SJSA1 (cell line): Measurements from ENCODE around the gene GTF2E1. TPM values are rescaled to one million over a fixed set of nuclear protein-coding genes. Genes with fewer than 3 reads are reported as not detected.
"Not testable (repeated sequence)": the region's sequence is repeated elsewhere in the genome, so short reads cannot be mapped to it uniquely, and the experiment has no call there.

ENCODE experiments used
- DNase-seq, 2 experiments: peaks; one replicate each; pipeline ENCODE4 v3.0.0-alpha.2; 2015 to 2020; ENCODE audit warnings: low spot score in 2 of 2, low read depth in 1 of 2
- H3K27ac ChIP-seq: fragments of 250-450 bp; sonication (Bioruptor Pico); 2 replicates; pipeline ENCODE4 v1.5.1; 2020; ENCODE audit warnings: mild to moderate bottlenecking, moderate library complexity
- H3K27me3 ChIP-seq: fragments of 250-450 bp; sonication (Bioruptor Pico); replicated peaks from 2 replicates; pipeline ENCODE4 v1.5.1; 2020; ENCODE audit warnings: mild to moderate bottlenecking, moderate library complexity
- H3K36me3 ChIP-seq: fragments of 250-450 bp; sonication (Bioruptor Pico); 2 replicates; pipeline ENCODE4 v1.5.1; 2020; ENCODE audit warnings: mild to moderate bottlenecking
- H3K4me1 ChIP-seq: fragments of 250-450 bp; sonication (Bioruptor Pico); replicated peaks from 2 replicates; pipeline ENCODE4 v1.6.1; 2021; ENCODE audit warnings: mild to moderate bottlenecking
- H3K4me3 ChIP-seq: fragments of 250-450 bp; sonication (Bioruptor Pico); 2 replicates; pipeline ENCODE4 v1.5.1; 2020; ENCODE audit warnings: mild to moderate bottlenecking
- H3K9me3 ChIP-seq: fragments of 250-450 bp; sonication (Bioruptor Pico); replicated peaks from 2 replicates; pipeline ENCODE4 v1.5.1; 2020; ENCODE audit warnings: mild to moderate bottlenecking
- total RNA-seq: library from RNA; depleted of rRNA; stranded (reverse); fragments of >200 nt; shearing (Covaris generic); gene quantifications from 2 replicates; pipeline ENCODE4 v1.2.3, GENCODE V29; 2014

The GTF2E1 gene
- total RNA-seq, 1 experiment from 2014 or later: 17.0 TPM

DNA sequence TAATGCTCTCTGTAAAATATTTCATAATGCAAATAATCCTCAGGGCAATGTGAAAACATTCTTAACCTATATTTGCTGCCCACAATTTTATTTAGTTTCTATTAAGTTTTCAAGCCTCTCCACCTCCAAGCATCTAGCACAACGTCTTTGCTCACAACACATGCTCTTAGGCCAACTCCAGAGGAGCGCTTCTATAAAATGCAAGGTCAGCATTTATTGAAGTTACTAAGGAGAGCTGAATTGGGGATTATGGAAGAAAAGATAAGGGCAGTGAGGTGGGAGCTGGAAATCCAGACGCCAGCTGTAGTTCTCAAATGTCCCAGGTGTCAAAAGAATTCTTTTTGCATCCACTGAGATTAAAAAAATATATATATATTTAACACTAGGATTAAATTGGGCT, 1.2 kb upstream of the GTF2E1 start:
- Histone ChIP-seq H3K4me3 (peak overlapping the region; percentile 76), H3K9me3 (no peaks in the 10 kb centered on the region; the same call in 1 of the 2 replicates)

DNA sequence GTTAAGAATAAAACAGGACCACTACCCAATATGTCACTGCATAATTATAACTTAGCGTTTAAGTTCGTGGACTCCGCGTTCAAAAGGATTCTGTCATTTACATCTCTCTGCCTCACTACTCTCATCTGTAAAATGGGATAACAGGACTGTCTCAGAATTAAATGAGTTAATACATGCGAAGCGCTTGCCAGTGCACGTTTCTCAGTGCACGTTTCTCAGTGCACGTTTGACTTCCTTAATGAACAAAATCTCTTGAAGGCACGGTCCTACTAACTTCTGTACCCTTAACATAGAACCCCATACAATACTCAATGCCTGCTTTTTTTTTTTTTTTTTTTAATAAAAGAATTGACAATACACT, 727 bp upstream of the GTF2E1 start:
- DNase-seq: no peak
- Histone ChIP-seq H3K9me3 (no peaks in the 10 kb centered on the region; the same call in 1 of the 2 replicates), H3K36me3 (peaks cover 14% of the 10 kb centered on the region), H3K4me3 (peak overlapping the region; percentile 76), H3K27me3 (no peaks in the 10 kb centered on the region), H3K4me1 (peaks cover 7% of the 10 kb centered on the region), H3K27ac (peak overlapping the region; percentile 98)

More for the DNA sequence above, 1.2 kb upstream of the GTF2E1 start:
- Histone ChIP-seq H3K36me3 (peaks cover 14% of the 10 kb centered on the region), H3K27me3 (no peaks in the 10 kb centered on the region), H3K27ac (no peak overlapping the region), H3K4me1 (peaks cover 7% of the 10 kb centered on the region)
- no peak for DNase-seq

DNA sequence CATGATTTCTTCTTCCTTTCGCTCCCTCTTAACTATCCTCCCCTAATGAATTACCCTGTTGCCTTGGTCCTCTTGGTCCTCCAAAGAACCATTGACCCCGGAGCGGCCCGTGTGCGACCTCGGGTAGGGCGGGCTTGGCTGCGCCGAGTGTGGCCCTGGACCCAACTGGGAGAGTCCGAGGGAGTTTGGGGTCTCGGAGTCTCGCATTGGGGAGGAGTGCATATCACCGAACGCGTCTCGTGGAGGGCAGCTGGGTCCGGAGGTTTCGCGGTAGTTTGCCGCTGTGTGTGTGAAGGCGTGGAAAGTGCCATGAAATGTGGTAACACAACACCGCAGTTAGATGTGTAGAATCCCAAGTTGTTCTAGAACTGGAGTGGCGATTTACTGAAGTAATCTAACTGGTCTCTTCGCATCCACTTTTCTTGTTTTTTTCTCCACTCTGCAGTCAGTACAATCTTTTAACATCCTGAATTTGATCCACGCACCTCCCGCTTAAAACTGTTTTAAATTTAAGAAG, 363 bp downstream of the GTF2E1 start:
- Histone ChIP-seq H3K4me3 (peak overlapping the region; percentile 76), H3K9me3 (no peaks in the 10 kb centered on the region; the same call in 1 of the 2 replicates), H3K27ac (peak overlapping the region; percentile 98), H3K27me3 (no peaks in the 10 kb centered on the region), H3K4me1 (peaks cover 7% of the 10 kb centered on the region), H3K36me3 (peaks cover 9% of the 10 kb centered on the region)
- DNase-seq: peak in 1 of 2 experiments; percentile 40

DNA sequence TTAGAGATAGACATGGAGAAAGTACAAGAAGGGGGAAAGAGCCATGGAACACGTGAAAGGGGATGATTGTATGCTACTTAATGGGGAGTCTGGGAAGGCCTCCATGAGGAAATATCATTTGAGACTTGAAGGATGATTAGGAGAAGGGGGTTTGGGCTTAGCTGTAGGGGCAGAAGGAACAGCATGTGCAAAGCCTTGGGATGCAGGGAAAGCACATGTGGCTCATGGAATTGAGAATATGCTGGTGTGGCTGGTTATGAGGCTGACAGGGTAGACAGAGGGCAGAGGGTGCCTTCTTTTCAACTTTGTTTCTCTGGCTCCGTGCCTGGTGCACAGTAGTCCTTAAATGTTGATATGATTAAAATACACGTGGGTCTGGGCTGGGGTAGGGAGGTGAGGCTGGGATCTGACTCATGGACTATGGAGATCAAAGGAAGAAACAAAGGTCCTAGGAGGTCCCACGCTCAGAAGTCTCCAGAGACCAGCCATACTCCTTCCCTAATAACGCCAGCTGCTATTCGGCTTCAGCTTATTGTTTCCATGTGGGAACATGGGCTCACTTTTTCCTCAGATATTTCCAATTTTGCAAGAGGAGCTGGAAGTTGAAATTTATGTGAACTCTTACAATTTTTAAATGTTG, 1.1 kb downstream of the GTF2E1 start:
- peaks cover 7% of the 10 kb centered on the region for H3K4me1 ChIP-seq
- H3K27me3 ChIP-seq: no peaks in the 10 kb centered on the region
- H3K9me3 ChIP-seq: no peaks in the 10 kb centered on the region; the same call in 1 of the 2 replicates
- peak overlapping the region; percentile 76 for H3K4me3 ChIP-seq
- no peak overlapping the region; the same call in 1 of the 2 replicates for H3K27ac ChIP-seq
- no peak for DNase-seq
- peaks cover 1% of the 10 kb centered on the region; the same call in 1 of the 2 replicates for H3K36me3 ChIP-seq

DNA sequence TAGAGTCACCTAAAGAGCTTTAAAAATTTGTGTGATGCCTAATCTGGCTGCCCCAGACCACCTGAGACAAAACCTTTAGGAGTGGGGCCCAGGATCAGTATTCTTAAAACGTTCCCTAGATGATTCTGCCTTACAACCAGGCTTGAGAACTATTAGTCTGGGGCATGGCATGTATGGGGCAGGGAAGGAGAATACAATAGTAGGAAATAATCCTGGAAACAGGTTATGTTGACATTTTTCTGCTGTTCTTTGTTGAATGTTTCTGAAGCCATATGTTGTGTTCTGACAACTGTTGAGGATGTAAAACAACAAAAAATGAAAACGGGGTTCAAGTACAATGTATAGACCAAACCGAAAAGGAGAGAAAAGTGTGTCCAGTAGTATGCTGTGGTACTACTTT, 2.9 kb downstream of the GTF2E1 start:
- Histone ChIP-seq H3K4me1 (peaks cover 7% of the 10 kb centered on the region), H3K27me3 (no peaks in the 10 kb centered on the region), H3K9me3 (no peaks in the 10 kb centered on the region), H3K36me3 (peaks cover under 1% of the 10 kb centered on the region; the same call in 1 of the 2 replicates), H3K27ac (no peak overlapping the region), H3K4me3 (no peak overlapping the region)
- no peak for DNase-seq

DNA sequence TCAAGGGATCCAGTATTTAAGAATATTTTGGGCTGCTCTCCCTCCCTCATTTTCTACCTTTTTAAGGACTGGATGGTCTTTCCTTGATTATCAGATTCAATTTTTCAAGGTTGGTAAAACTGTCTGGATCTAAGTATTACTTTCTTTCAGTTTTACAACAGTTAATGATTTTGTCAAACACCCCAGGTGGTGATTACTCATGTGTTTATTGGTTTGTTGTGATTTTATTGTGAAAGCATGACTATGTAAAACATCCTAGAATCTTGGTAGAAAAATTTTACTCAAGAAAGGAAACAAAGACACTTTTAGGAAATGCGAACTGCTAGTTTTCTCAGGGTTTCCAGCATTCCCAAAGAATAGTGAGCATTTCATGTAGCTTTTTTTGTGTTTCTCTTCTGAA, 7.3 kb downstream of the GTF2E1 start:
- no peak overlapping the region for H3K27ac ChIP-seq
- no peak overlapping the region for H3K4me3 ChIP-seq
- no peaks in the 10 kb centered on the region for H3K27me3 ChIP-seq
- peaks cover 23% of the 10 kb centered on the region; the same call in 1 of the 2 replicates for H3K36me3 ChIP-seq
- no peaks in the 10 kb centered on the region; the same call in 1 of the 2 replicates for H3K4me1 ChIP-seq
- H3K9me3 ChIP-seq: no peaks in the 10 kb centered on the region
- DNase-seq: no peak

DNA sequence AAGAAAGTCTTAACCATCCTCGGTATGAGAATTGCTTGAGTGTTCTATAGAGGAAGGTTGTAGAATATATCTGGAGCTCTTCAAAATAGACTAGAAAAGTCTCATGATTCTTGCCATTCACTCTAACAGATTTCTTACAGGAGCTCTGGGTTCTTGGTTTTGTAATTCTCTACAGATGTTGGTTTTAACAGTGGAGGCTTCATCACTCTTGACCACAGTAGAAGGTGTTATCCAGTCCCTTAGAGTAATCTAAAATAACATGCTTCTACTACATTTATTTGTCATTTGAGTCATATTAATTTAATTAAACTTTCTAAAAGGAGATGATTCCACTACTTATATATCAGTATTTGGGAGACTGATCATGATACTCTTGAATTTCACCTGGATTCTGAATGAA, 9.7 kb downstream of the GTF2E1 start:
- Histone ChIP-seq H3K27me3 (no peaks in the 10 kb centered on the region), H3K4me3 (no peak overlapping the region), H3K27ac (no peak overlapping the region), H3K9me3 (no peaks in the 10 kb centered on the region), H3K36me3 (peaks cover 26% of the 10 kb centered on the region; the same call in 1 of the 2 replicates), H3K4me1 (no peaks in the 10 kb centered on the region; the same call in 1 of the 2 replicates)
- no peak for DNase-seq

DNA sequence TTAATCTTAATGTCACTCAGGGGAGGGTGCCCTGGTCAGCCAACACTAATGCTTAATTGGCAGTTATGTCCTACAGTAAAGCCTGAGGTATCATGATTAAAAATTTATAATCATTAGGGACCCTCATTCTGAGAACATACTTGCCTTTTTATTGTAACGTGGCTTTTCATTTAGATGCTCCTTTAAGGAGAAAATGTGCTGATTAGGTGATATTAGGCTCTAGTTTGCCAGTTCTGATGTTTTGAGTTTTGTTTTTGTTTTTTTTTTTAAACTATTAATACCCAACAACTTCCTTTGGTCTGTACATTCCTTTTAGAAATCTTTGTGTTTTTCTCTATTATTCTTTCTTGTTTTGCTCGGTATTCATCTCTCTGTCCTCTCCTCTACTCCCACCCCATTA, 10.3 kb downstream of the GTF2E1 start:
- Histone ChIP-seq H3K4me1 (no peaks in the 10 kb centered on the region; the same call in 1 of the 2 replicates), H3K4me3 (no peak overlapping the region), H3K27me3 (no peaks in the 10 kb centered on the region), H3K27ac (no peak overlapping the region), H3K36me3 (peaks cover 26% of the 10 kb centered on the region; the same call in 1 of the 2 replicates), H3K9me3 (no peaks in the 10 kb centered on the region)
- no peak for DNase-seq

DNA sequence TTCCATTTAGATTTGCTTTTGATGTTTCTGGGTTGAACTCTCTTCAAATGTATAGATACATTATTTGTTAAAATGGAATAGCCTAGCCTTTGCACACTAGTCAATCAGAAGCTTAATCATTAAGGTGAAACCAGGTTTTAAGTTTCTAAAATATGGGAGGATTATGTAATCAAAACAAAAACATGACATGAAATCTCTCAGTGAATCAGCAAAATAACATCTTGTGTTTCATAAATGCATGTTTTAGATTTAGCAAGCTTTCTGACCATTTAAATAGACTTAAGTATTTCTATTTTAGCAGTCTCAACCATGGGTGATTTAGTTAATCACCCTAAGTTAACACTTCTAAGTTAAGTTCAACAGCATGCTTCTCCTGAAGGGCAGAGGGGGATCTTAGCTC, 11.3 kb downstream of the GTF2E1 start:
- no peaks in the 10 kb centered on the region; the same call in 1 of the 2 replicates for H3K4me1 ChIP-seq
- H3K27me3 ChIP-seq: no peaks in the 10 kb centered on the region
- no peak overlapping the region for H3K27ac ChIP-seq
- peaks cover 26% of the 10 kb centered on the region; the same call in 1 of the 2 replicates for H3K36me3 ChIP-seq
- DNase-seq: no peak
- no peaks in the 10 kb centered on the region for H3K9me3 ChIP-seq
- no peak overlapping the region for H3K4me3 ChIP-seq

DNA sequence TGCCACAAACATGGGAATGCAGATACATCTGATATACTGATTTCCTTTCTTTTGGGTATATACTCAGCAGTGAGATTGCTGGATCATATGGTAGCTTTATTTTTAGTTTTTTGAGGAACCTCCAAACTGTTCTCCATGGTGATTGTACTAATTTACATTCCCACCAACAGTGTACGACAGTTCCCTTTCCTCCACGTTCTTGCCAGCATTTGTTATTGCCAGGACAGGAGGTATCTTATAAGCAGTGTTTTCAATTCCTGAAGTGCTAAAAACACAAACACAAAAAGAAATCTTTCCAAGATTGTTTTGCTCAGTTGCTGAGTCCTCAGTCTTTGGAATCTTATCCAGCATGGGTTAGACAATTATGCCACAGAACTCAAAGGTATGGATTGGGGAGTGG, 13.5 kb downstream of the GTF2E1 start:
- Histone ChIP-seq H3K27ac (no peak overlapping the region), H3K9me3 (no peaks in the 10 kb centered on the region), H3K36me3 (peaks cover 20% of the 10 kb centered on the region; the same call in 1 of the 2 replicates), H3K4me1 (no peaks in the 10 kb centered on the region), H3K27me3 (no peaks in the 10 kb centered on the region), H3K4me3 (no peak overlapping the region)
- DNase-seq: no peak

DNA sequence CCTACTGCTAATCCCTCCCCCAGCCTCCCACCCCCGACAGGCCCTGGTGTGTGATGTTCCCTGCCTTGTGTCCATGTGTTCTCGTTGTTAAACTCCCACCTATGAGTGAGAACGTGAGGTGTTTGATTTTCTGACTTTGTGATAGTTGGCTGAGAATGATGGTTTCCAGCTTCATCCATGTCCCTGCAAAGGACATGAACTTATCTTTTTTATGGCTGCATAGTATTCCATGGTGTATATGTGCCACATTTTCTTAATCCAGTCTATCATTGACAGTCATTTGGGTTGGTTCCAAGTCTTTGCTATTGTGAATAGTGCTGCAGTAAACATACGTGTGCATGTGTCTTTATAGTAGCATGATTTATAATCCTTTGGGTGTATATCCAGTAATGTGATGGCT, 16.0 kb downstream of the GTF2E1 start:
- DNase-seq, H3K36me3 ChIP-seq, H3K27me3 ChIP-seq, H3K9me3 ChIP-seq, H3K4me3 ChIP-seq, H3K27ac ChIP-seq, H3K4me1 ChIP-seq: not testable (repeated sequence)

DNA sequence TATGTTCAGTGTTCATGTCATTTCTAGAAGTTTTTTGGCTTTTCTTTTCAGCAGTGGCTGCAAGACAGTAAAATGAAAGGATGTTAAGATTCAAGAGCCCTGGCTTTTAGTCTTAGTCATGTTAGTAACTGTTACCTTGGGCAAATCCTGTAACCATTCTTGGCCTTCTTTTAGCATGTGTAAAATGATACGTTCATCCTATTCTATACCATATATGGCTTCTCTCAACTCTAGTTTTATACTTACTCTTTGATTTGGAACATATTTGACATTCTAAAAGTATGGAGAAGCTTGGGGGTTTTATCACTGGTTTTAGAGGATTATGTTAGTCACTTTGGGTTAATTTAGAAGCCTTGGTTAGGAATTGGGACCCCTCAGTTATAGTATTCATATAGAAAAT, 20.1 kb downstream of the GTF2E1 start:
- H3K4me1 ChIP-seq: peaks cover 7% of the 10 kb centered on the region; the same call in 1 of the 2 replicates
- no peaks in the 10 kb centered on the region for H3K9me3 ChIP-seq
- no peak for DNase-seq
- no peak overlapping the region for H3K27ac ChIP-seq
- H3K4me3 ChIP-seq: no peak overlapping the region
- H3K36me3 ChIP-seq: no peaks in the 10 kb centered on the region; the same call in none of the 2 replicates
- no peaks in the 10 kb centered on the region for H3K27me3 ChIP-seq

DNA sequence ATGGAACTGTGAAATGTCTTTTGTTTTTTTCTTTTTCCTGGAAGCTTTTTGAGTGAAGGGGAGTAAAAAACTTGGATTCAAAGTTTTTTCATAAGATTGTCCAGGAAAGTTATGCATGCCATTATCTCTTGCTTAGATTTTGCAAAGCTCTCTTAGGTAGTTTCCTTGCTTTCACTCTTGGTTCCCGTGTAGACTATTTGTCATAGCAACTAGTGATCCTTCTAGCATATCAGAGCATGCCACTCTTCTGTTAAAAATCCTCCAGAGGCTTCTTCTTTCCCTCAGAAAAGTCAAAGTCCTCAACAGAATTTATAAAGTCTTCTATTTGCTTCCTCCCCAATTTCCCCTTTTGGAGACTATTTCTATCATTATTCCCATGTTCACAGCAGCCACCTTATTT, 21.1 kb downstream of the GTF2E1 start:
- Histone ChIP-seq H3K4me3 (no peak overlapping the region), H3K4me1 (peaks cover 13% of the 10 kb centered on the region; the same call in 1 of the 2 replicates), H3K27ac (no peak overlapping the region), H3K9me3 (no peaks in the 10 kb centered on the region), H3K27me3 (no peaks in the 10 kb centered on the region), H3K36me3 (no peaks in the 10 kb centered on the region; the same call in none of the 2 replicates)
- no peak for DNase-seq

DNA sequence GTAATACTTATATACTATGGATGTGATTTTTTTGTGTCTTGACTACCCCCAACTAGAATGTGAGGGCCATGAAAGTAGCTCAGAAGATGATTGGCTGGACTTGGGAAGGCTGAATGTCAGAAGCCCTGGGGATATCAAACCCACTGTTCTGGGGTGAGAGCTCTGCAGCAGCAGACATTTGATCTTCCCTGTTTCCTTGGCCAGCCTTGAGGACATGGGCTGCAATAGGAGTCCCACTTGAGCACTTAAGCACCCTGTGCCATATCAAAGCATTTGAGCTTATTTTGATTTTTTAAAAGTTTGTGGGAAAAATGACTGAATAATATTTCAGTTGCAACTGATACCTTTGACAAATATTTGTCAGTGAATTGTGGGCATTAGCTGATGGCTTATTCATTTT, 21.7 kb downstream of the GTF2E1 start:
- H3K4me3 ChIP-seq: no peak overlapping the region
- H3K9me3 ChIP-seq: no peaks in the 10 kb centered on the region
- H3K36me3 ChIP-seq: no peaks in the 10 kb centered on the region; the same call in none of the 2 replicates
- no peak overlapping the region for H3K27ac ChIP-seq
- H3K4me1 ChIP-seq: peaks cover 13% of the 10 kb centered on the region; the same call in 1 of the 2 replicates
- DNase-seq: no peak
- no peaks in the 10 kb centered on the region for H3K27me3 ChIP-seq
